Activated naive CD4-positive, alpha-beta T cell treated with anti-CD3 and anti-CD28 coated beads, Interleukin-2, amount 50 U/mL, for 72 hours (primary cell): ENCODE data around the gene KRTAP10-8. TPM values are rescaled to one million over a fixed set of nuclear protein-coding genes. Genes with fewer than 3 reads are reported as not detected.
"Not testable (repeated sequence)": the region's sequence is repeated elsewhere in the genome, so short reads cannot be mapped to it uniquely, and the experiment has no call there.

Source experiments
- ATAC-seq, 2 donors: fragments of 150-1000 bp; cut with Tn5 transposase; 2 replicates each; pipeline ENCODE4 v1.10.0; 2021; ENCODE audit warnings: mild to moderate bottlenecking in 2 of 2, moderate library complexity in 2 of 2
- DNase-seq, 2 donors: peaks; one replicate each; pipeline ENCODE4 v3.0.0; 2021 to 2022; ENCODE audit warnings: low spot score in 2 of 2
- H3K27ac Mint-ChIP-seq, 2 donors: one replicate each; pipeline ENCODE4 v1.8.0; 2022; ENCODE audit warnings: mild to moderate bottlenecking in 2 of 2, mixed read lengths in 2 of 2
- H3K36me3 Mint-ChIP-seq, 2 donors: one replicate each; pipeline ENCODE4 v1.8.0; 2022; ENCODE audit warnings: mixed read lengths in 2 of 2
- H3K9me3 Mint-ChIP-seq, 2 donors: one replicate each; pipeline ENCODE4 v1.8.0; 2022; ENCODE audit warnings: mixed read lengths in 2 of 2
- total RNA-seq, 2 donors: library from RNA; stranded (reverse); gene quantifications; one replicate each; pipeline ENCODE4 v1.2.3, GENCODE V29; 2022

The KRTAP10-8 gene
- total RNA-seq, 2 donors from 2014 or later, result not detected

DNA sequence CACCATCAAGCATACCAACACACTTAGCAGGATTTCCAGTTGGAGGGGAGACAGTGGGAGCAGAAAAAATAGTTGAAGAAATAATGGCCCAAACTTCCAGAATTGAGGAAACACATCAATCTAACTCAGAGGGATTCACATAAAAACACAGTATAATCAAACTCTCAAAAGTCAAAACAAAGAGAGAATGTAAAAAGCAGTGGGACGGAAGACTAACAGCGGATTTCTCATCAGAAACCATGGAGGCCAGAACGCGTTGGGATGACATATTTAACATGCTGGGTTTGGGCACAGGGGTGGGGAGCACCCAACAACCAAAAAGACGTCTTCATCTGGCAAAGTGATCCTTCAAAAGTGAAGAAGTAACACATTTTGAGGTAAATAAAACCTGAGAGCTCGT, 8.0 kb downstream of the KRTAP10-8 start:
- DNase-seq (no peak), ATAC-seq (no peak)
- peaks cover 50 to 51% of the 10 kb centered on the region in 2 donors for H3K9me3 Mint-ChIP-seq
- H3K27ac Mint-ChIP-seq, result no peak overlapping the region
- H3K36me3 Mint-ChIP-seq, result peaks cover 53 to 57% of the 10 kb centered on the region in 2 donors

- Mint-ChIP-seq H3K27ac (no peak overlapping the region), H3K36me3 (peaks cover 48 to 53% of the 10 kb centered on the region in 2 donors), H3K9me3 (peaks cover 46 to 52% of the 10 kb centered on the region in 2 donors)
- ATAC-seq (no peak), DNase-seq (no peak)
Measured at GRCh38 chr21:44623575-44623974, 11.7 kb downstream of the KRTAP10-8 start.

DNA sequence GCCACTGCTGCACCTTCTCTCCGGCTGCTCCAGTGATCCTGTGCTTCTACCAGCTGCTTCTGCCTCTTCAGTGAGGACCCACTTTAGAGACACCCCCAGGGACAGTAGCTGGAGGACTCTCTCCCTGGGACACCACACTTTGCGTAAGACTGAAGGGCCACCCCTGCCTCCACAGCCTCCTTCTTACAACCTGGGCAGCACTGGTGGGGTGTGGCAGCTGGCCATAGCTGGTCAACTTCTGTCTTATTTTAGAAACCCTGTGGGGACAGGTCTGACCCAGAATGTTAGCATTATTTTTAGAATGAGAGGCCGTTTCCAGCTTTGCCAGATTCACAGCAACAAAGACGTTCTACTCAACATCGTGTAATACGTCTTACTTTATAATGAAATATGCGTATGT, 13.9 kb downstream of the KRTAP10-8 start:
- Mint-ChIP-seq H3K9me3 (peaks cover 32 to 41% of the 10 kb centered on the region in 2 donors), H3K27ac (no peak overlapping the region), H3K36me3 (peaks cover 36 to 42% of the 10 kb centered on the region in 2 donors)
- ATAC-seq (no peak), DNase-seq (no peak)

DNA sequence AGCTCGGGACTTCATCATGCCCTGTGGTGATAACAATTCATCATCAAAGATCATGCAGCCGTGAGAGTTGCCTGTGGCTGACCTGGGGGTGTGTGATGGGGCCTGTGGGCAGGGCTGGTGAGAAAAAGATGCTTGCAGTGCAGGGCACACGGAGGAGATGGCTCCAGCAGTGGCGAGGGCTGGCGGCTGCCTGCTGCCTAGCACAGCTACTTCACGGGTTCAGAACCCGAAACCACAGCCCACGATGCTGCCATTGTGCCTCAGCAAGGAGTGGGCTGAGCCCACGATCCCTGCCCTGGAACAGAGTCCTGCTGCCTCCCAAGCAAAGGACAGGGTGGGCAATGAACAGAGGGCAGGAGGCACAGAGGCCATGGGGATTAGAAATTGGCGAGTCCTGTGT, 14.4 kb downstream of the KRTAP10-8 start:
- ATAC-seq (no peak), DNase-seq (no peak)
- H3K9me3 Mint-ChIP-seq, result peaks cover 35 to 44% of the 10 kb centered on the region in 2 donors
- peaks cover 38 to 45% of the 10 kb centered on the region in 2 donors for H3K36me3 Mint-ChIP-seq
- H3K27ac Mint-ChIP-seq, result no peak overlapping the region

DNA sequence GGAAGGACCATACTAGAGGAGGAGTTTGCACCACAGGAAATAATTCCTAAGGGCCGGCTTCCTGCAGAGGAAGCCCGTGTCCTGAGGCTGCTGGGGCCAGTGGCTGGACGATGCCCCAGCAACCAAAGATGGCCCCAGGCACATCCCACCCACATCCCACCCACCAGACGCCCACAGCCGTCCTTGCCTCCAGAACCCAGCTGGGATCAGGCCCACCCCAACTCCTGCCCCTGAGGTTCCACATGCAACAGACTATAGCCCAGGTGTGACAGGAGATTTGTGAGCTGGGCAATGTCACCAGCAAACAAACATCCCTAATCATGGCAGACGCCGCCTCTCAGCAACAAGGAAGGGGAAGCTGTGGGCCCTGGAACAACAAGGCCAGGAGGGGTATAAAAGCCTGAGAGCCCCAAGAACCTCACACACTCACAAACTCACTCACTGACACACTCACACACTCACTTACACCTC, 14.8 kb downstream of the KRTAP10-8 start, which contains the start of gene KRTAP10-9:
Gene KRTAP10-9 (plus strand): TSS at position 421 of the 471 bp plus-strand sequence. CDS start 79 bp downstream, outside the sequence.
- Mint-ChIP-seq H3K9me3 (peaks cover 38 to 49% of the 10 kb centered on the region in 2 donors), H3K36me3 (peaks cover 38 to 50% of the 10 kb centered on the region in 2 donors), H3K27ac (no peak within 1 kb of the TSS)
- no peak for ATAC-seq
- no peak for DNase-seq

GRCh38 chr21:44627181-44627822, 15.4 kb downstream of the KRTAP10-8 start:
- Mint-ChIP-seq H3K9me3 (peaks cover 42 to 53% of the 10 kb centered on the region in 2 donors), H3K36me3 (peaks cover 37 to 51% of the 10 kb centered on the region in 2 donors)
- H3K27ac Mint-ChIP-seq, ATAC-seq, DNase-seq: not testable (repeated sequence)

DNA sequence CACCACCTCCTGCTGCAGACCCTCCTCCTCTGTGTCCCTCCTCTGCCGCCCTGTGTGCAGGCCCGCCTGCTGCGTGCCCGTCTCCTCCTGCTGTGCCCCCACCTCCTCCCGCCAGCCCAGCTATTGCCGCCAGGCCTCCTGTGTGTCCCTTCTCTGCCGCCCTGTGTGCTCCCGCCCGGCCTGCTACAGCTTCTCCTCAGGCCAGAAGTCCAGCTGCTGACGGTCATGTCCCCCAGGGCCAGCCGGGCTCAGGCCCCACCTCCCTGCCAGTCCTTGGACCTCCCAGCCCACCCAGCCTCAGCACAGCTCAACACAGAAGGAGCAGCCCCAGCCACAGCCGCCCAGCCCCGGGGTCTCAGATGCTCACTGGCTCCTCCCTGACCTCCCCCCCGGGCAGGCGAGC, 16.0 kb downstream of the KRTAP10-8 start:
- DNase-seq, ATAC-seq, H3K27ac Mint-ChIP-seq: not testable (repeated sequence)
- Mint-ChIP-seq H3K9me3 (peaks cover 36 to 51% of the 10 kb centered on the region in 2 donors), H3K36me3 (peaks cover 31 to 45% of the 10 kb centered on the region in 2 donors)

DNA sequence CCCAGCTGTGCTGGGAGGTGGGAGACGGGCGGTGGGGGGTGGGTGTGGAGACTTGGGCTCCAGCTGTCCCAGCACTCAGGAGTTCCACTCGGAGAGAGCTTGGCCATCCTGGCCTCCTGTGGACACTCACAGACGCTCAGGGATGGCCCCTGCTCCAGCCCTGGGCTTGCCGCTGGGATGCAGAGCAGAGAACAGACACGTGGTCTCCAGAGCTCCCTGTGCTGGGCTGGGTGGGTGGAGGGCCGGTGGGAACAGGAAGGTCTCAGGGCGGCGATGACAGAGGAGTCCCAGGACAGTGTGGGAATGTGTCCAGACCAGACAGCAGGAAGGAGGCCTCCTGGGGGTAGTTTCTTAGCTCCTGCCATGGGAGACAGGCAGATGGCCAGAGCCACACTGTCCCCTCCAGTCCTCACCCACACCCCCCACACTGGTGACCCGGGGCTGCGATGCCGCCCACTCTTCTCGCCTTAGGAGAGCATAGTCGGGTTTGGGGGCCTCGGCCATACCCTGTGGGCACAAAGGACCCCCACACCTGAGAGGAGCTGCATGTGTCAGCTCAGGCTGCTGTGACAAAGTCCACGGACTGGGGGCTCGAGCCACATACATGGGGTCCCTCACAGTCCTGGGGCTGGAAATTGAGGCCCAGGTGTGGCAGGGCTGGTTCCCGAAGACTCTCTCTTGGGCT, 17.0 kb downstream of the KRTAP10-8 start:
- no peak overlapping the region for H3K27ac Mint-ChIP-seq

DNA sequence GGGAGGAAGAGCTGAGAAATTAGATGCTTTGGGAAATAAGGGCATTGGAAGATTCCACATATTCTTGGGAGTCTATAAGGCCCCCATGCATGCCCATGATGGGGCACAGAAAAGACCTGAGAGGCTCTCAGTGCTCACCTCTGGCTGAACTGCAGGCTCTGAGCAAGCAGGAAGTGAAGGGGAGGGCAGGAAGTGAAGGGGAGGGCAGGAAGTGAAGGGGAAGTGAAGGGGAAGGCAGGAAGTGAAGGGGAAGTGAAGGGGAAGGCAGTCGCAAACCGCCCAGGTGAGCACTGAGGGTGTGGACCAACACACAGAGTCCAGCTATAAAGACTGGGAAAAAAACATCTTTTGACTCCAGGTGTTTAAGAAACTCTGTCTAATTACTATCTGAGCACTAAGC, 18.6 kb downstream of the KRTAP10-8 start:
- H3K9me3 Mint-ChIP-seq, result peaks cover 27 to 35% of the 10 kb centered on the region in 2 donors
- peaks cover 19 to 24% of the 10 kb centered on the region in 2 donors for H3K36me3 Mint-ChIP-seq
- ATAC-seq (no peak), DNase-seq (no peak)
- peak overlapping the region in 1 of 2 donors; percentile 66 for H3K27ac Mint-ChIP-seq

More for the DNA sequence above, 17.0 kb downstream of the KRTAP10-8 start:
- H3K9me3 Mint-ChIP-seq, result peaks cover 30 to 47% of the 10 kb centered on the region in 2 donors
- no peak for DNase-seq
- peaks cover 24 to 36% of the 10 kb centered on the region in 2 donors for H3K36me3 Mint-ChIP-seq
- no peak for ATAC-seq

- Mint-ChIP-seq H3K9me3 (peaks cover 27 to 35% of the 10 kb centered on the region in 2 donors), H3K27ac (no peak overlapping the region), H3K36me3 (peaks cover 19 to 24% of the 10 kb centered on the region in 2 donors)
- ATAC-seq (no peak), DNase-seq (no peak)
Measured at GRCh38 chr21:44632067-44632466, 20.2 kb downstream of the KRTAP10-8 start.

DNA sequence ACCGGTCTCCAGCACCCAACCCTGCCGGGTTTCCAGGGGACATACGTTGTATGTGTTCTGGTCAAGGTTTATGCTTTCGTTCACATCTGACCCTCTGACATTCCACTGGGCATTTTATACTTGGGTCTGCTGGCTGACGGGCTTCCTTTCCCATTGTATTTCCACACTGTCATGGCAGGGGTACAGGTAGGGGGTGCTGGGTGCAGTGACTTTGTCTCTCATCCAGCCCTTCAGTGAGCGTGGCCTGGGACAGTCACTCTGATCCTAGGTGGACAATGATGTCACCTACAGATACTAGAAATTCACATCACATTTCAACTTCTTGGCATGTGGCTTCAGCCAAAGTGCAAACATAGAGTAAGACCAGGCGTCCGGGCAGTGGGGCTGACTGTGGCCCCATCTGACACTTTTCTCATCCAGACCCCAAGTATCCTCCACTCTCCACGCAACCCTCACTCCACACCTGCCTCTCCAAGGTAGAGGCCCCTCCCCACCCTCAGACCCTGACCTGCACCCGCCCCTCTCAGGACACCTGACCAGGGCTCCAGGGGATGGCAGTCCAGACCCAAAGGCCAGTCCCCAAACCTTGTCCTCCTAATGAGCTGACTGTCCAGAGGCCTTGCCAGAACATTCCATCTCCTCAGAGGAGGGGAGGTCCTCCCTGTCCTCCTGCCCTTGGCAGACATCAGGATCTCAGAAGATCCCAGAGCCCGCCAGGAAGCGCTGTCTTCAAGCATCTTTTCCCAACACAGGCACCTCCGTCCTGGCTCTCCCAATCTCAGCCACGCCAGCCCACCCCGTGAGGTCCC, 24.5 kb downstream of the KRTAP10-8 start:
- DNase-seq, result no peak
- Mint-ChIP-seq H3K27ac (no peak overlapping the region), H3K9me3 (peaks cover 20 to 28% of the 10 kb centered on the region in 2 donors), H3K36me3 (peaks cover 11 to 13% of the 10 kb centered on the region in 2 donors)
- ATAC-seq, result no peak

- Mint-ChIP-seq H3K27ac (no peak within 1 kb of the TSS), H3K36me3 (peaks cover 8 to 14% of the 10 kb centered on the region in 2 donors), H3K9me3 (peaks cover 14 to 25% of the 10 kb centered on the region in 2 donors)
- ATAC-seq, result no peak
- DNase-seq, result no peak
Measured at GRCh38 chr21:44637018-44637850, 25.4 kb downstream of the KRTAP10-8 start, which contains the start of gene KRTAP10-10. Gene KRTAP10-10, plus strand, starts transcription at chr21:44637356. Its CDS starts 62 bp downstream, at chr21:44637418.

DNA sequence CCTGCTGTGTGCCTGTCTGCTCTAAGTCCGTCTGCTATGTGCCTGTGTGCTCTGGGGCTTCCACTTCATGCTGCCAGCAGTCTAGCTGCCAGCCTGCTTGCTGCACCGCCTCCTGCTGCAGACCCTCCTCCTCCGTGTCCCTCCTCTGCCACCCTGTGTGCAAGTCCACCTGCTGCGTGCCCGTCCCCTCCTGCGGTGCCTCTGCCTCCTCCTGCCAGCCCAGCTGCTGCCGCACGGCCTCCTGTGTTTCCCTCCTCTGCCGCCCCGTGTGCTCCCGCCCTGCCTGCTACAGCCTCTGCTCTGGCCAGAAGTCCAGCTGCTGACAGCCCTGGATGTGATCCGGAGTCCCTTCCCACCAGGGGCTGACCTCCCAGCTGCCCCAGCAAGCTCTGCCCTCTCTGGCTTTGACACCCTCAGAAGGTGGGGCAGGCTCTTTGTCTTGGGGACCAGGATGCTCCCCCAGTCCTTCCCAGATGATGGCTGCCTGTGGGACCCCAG, 26.0 kb downstream of the KRTAP10-8 start:
- Mint-ChIP-seq H3K9me3 (peaks cover 17 to 25% of the 10 kb centered on the region in 2 donors), H3K36me3 (peaks cover 11 to 17% of the 10 kb centered on the region in 2 donors)
- not testable (repeated sequence) for DNase-seq, ATAC-seq, H3K27ac Mint-ChIP-seq

- Mint-ChIP-seq H3K9me3 (peaks cover 24 to 28% of the 10 kb centered on the region in 2 donors), H3K36me3 (peaks cover 19 to 25% of the 10 kb centered on the region in 2 donors)
- not testable (repeated sequence) for H3K27ac Mint-ChIP-seq, DNase-seq, ATAC-seq
Measured at GRCh38 chr21:44638506-44639330, 26.8 kb downstream of the KRTAP10-8 start.

GRCh38 chr21:44639331-44639655, 27.4 kb downstream of the KRTAP10-8 start:
- no peak overlapping the region for H3K27ac Mint-ChIP-seq
- DNase-seq, result no peak

More at GRCh38 chr21:44639331-44639655, 27.4 kb downstream of the KRTAP10-8 start:
- Mint-ChIP-seq H3K36me3 (peaks cover 25% of the 10 kb centered on the region in 2 donors), H3K9me3 (peaks cover 24 to 32% of the 10 kb centered on the region in 2 donors)
- ATAC-seq, result no peak
